Vein endothelial cell (primary cell): Measurements from ENCODE around the gene IRAK1BP1. TPM values are rescaled to one million over a fixed set of nuclear protein-coding genes. Genes with fewer than 3 reads are reported as not detected.

Source experiments
- total RNA-seq: library from RNA; depleted of rRNA; stranded (reverse); fragments of >200 nt; gene quantifications from 2 replicates; pipeline ENCODE4 v1.2.3, GENCODE V29; 2012

The IRAK1BP1 gene
- 3.9 and 4.2 TPM in 2 replicates for total RNA-seq

GRCh38 chr6:78867370-78868040 is at the start of gene IRAK1BP1:
Gene IRAK1BP1, plus strand, starts transcription at chr6:78867551. Its CDS starts 26 bp downstream, at chr6:78867577.

Other genes starting within 250 kb of the IRAK1BP1 start
- gene PHIP, start 210.7 kb downstream of the IRAK1BP1 start, total RNA-seq, result 21.6 and 32.5 TPM in 2 replicates